Measurements from ENCODE around the gene CFAP46. TPM values are rescaled to one million over a fixed set of nuclear protein-coding genes. Genes with fewer than 3 reads are reported as not detected.

Gene CFAP46
- total and polyA plus RNA-seq, 9 of the 15 experiments (the other 6 are each of a cell fraction or from before 2014, with no cell fraction given) = not detected

GRCh38 chr10:132876993-132877431, 65.4 kb downstream of the CFAP46 start:
- Histone ChIP-seq H3K36me3 (ENCODE audit: control insufficient read depth, insufficient read depth, low read length) (no peaks in the 10 kb centered on the region), H3K79me2 (ENCODE audit: control insufficient read depth, insufficient read depth, low read length) (no peaks in the 10 kb centered on the region), H3K9me1 (ENCODE audit: control insufficient read depth, insufficient read depth, low read length) (no peaks in the 10 kb centered on the region), H3K4me1 (replicated peaks in 1 of 2; ENCODE audit: control insufficient read depth in 2 of 2, insufficient read depth in 2 of 2, low read length in 2 of 2) (no peaks in the 10 kb centered on the region), H3K9me3 (replicated peaks; ENCODE audit: control insufficient read depth, insufficient read depth, low read depth, low read length) (no peaks in the 10 kb centered on the region), H3K27me3 (ENCODE audit: control insufficient read depth in 2 of 2, insufficient read depth in 2 of 2, low read length in 2 of 2) (peaks cover 0 to 40% of the 10 kb centered on the region in 2 experiments; a peak in 3 of 5 replicates), H2AFZ (ENCODE audit: low read depth, low read length) (no peak overlapping the region), H3K27ac (ENCODE audit: extremely low read depth, low read depth, low read length) (no peak overlapping the region), H4K20me1 (replicated peaks; ENCODE audit: control insufficient read depth, insufficient read depth, low read length) (peaks cover 7% of the 10 kb centered on the region; the same call in 1 of the 2 replicates), H3K4me2 (ENCODE audit: insufficient read depth, low read length) (no peak overlapping the region), H3K9ac (ENCODE audit: insufficient read depth in 1 of 2, low read depth in 2 of 2, low read length in 2 of 2) (no peak overlapping the region), H3K4me3 (no peak overlapping the region)
- DNase-seq (ENCODE audit: extremely low read depth in 1 of 4, low spot score in 3 of 4) = no peak
- no peak for ATAC-seq
- BruUV-seq (replicated peaks) = no TSS peak
- FAIRE-seq = no peak
- TF ChIP-seq EP300 (IDR thresholded peaks at IDR 0.05; ENCODE audit: low read length) = no peak
- TF ChIP-seq POLR3G (IDR thresholded peaks at IDR 0.05; ENCODE audit: extremely low read depth, insufficient read length, insufficient replicate concordance) = no peak
- no peak for TF ChIP-seq FOXO4 (CRISPR knock-in tag; IDR thresholded peaks at IDR 0.05)
- TF ChIP-seq SMAD3 (CRISPR knock-in tag; conservative IDR thresholded peaks at IDR 0.05) = no peak
- TF ChIP-seq ZNF124 (CRISPR knock-in tag; IDR thresholded peaks at IDR 0.05) = no peak
- no peak for TF ChIP-seq SUPT5H (IDR thresholded peaks at IDR 0.05)
- ChIA-PET CTCF (ENCODE audit: low intra/inter-chr PET ratio) (no interaction called here), POLR2A (interaction anchor here (0.6 kb wide), 1 partner anchor 31 kb away, joined by 3 read pairs; no protein-coding TSS in a partner anchor)
- in situ Hi-C loops (cut with MboI) = no loop called here
- intact Hi-C loops (cut with micrococcal nuclease) = no loop called here
- WGBS (ENCODE audit: insufficient coverage, low coverage, missing lambda C conversion rate) = 9% methylated on average over 14 of the region's 15 CpGs
